ENCODE results near the gene MED12L. TPM values are rescaled to one million over a fixed set of nuclear protein-coding genes. Genes with fewer than 3 reads are reported as not detected.
A peak's percentile ranks its signal among the peaks of the same experiment; 100 is the strongest.

Gene MED12L
- total RNA-seq, 2 experiments from 2014 or later: 12.6 to 32.7 TPM

DNA sequence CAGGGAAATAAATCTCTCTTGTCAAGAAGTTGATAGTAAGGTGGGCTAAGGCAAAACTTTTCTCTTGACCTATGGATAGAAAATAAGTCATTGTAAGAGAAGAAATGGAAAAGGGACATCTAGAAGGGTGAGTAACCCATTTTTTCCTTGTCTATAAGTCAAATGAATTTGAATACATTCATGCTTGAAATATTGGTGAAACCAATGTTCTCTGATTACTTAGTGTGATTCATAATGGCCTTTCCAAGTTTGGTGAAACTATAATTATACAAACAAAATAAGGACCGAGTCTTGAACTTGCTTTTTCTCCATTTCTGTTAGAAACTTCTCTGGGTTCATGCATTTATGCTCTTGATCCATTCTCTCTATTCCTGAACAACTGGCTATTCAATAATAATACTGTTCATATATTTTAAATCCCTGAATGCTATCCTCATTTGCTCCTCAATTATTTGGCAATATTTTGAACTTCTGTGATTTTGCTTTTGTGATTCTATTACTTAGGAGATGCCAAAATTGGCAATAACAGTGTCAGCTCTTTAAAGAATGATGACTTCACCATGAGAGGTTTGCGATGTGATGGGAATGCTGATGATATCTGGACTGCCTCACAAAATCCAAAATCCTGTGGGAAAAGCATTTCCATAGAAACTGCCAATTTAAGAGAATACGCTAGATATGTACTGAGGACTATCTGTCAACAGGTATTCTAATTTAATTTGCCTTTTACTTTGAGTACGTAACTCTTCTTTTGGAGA is 286.8 kb downstream of the MED12L start:
- TF ChIP-seq EZH2phosphoT487 (IDR thresholded peaks at IDR 0.05; ENCODE audit: borderline replicate concordance, low read depth, low read length): no peak
- TF ChIP-seq, protein P1, sequence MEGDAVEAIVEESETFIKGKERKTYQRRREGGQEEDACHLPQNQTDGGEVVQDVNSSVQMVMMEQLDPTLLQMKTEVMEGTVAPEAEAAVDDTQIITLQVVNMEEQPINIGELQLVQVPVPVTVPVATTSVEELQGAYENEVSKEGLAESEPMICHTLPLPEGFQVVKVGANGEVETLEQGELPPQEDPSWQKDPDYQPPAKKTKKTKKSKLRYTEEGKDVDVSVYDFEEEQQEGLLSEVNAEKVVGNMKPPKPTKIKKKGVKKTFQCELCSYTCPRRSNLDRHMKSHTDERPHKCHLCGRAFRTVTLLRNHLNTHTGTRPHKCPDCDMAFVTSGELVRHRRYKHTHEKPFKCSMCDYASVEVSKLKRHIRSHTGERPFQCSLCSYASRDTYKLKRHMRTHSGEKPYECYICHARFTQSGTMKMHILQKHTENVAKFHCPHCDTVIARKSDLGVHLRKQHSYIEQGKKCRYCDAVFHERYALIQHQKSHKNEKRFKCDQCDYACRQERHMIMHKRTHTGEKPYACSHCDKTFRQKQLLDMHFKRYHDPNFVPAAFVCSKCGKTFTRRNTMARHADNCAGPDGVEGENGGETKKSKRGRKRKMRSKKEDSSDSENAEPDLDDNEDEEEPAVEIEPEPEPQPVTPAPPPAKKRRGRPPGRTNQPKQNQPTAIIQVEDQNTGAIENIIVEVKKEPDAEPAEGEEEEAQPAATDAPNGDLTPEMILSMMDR (conservative IDR thresholded peaks at IDR 0.05; ENCODE audit: low read length): no peak
- no peak overlapping the region for H2AFZ ChIP-seq (ENCODE audit: low read length)
- no peaks in the 10 kb centered on the region for H4K20me1 ChIP-seq (ENCODE audit: insufficient read depth, low read length)
- POLR2A ChIA-PET: interaction anchor here (0.7 kb wide), 1 partner anchor 28 kb away, joined by 3 read pairs; no protein-coding TSS in a partner anchor
- H3K4me2 ChIP-seq (ENCODE audit: low read length): no peak overlapping the region
- no peak overlapping the region for H3K27ac ChIP-seq (ENCODE audit: low read depth, low read length, poor library complexity, severe bottlenecking)
- no peaks in the 10 kb centered on the region for H3K4me1 ChIP-seq (ENCODE audit: insufficient read depth, low read length, poor library complexity, severe bottlenecking)
- intact Hi-C loops (cut with micrococcal nuclease; ENCODE audit: unreplicated experiment): no loop called here
- H3K79me2 ChIP-seq (ENCODE audit: insufficient read depth, low read depth, low read length): no peaks in the 10 kb centered on the region
- BruUV-seq (replicated peaks): no TSS peak
- no peaks in the 10 kb centered on the region for H3K9me2 ChIP-seq (ENCODE audit: insufficient read depth, low read length)
- DNase-seq (ENCODE audit: low spot score): no peak
- CTCF ChIA-PET (ENCODE audit: unreplicated experiment): no interaction called here
- H3K4me3 ChIP-seq (ENCODE audit: low read depth, low read length, poor library complexity, severe bottlenecking): no peak overlapping the region
- H3K36me3 ChIP-seq (ENCODE audit: insufficient read depth, low read length): peaks cover 9% of the 10 kb centered on the region; the same call in 1 of the 2 replicates
- H3K9me3 ChIP-seq (ENCODE audit: low read length): no peaks in the 10 kb centered on the region

DNA sequence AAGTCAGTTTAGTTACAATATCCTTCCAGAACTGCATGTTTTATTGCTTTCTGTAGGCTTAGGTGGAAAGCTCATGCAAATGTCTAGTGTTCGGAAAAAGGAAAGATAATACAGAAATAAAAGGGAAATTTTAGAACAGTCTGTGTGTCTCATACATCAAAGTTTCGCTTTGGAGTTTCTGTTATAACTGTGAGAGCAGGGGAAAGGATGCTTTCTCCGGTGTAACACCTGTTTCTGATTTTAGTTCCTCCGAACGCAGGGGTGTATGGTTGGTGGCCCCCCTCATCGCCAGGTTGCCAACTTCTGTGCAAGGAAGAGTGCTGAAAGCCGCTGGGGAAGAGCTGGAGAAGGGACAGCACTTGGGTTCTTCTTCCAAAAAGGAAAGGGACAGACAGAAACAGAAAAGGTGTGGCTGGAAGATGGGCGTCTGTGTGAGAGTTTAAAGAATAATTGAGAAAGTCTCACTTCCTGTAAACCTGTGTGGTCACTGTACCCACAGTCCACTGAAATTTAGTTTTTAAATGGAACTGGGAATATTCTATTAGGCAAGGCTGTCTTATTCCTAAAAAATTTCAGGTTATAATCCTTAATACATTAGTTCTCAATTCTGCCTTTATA is 292.4 kb downstream of the MED12L start:
- Histone ChIP-seq H2AFZ (ENCODE audit: low read length) (no peak overlapping the region), H3K27ac (ENCODE audit: low read depth, low read length, poor library complexity, severe bottlenecking) (no peak overlapping the region), H3K9me2 (ENCODE audit: insufficient read depth, low read length) (no peaks in the 10 kb centered on the region), H3K4me1 (ENCODE audit: insufficient read depth, low read length, poor library complexity, severe bottlenecking) (peaks cover 12% of the 10 kb centered on the region), H3K36me3 (ENCODE audit: insufficient read depth, low read length) (peaks cover 7% of the 10 kb centered on the region; the same call in 1 of the 2 replicates), H3K4me2 (ENCODE audit: low read length) (peak overlapping the region; percentile 45), H4K20me1 (ENCODE audit: insufficient read depth, low read length) (no peaks in the 10 kb centered on the region), H3K79me2 (ENCODE audit: insufficient read depth, low read depth, low read length) (no peaks in the 10 kb centered on the region), H3K9me3 (ENCODE audit: low read length) (no peaks in the 10 kb centered on the region), H3K4me3 (ENCODE audit: low read depth, low read length, poor library complexity, severe bottlenecking) (no peak overlapping the region)
- BruUV-seq (replicated peaks): no TSS peak
- no peak for TF ChIP-seq EZH2phosphoT487 (IDR thresholded peaks at IDR 0.05; ENCODE audit: borderline replicate concordance, low read depth, low read length)
- TF ChIP-seq, protein P1 (conservative IDR thresholded peaks at IDR 0.05; ENCODE audit: low read length): no peak
- DNase-seq (ENCODE audit: low spot score): no peak
- ChIA-PET POLR2A (interaction anchor here (0.6 to 1.8 kb wide), 3 partner anchors 15 to 821 kb away, joined by 3 to 8 read pairs (median 3); no protein-coding TSS in a partner anchor), CTCF (ENCODE audit: unreplicated experiment) (no interaction called here)
- intact Hi-C loops (cut with micrococcal nuclease; ENCODE audit: unreplicated experiment): no loop called here

Data from OCI-LY7 (cell line).